Measurements from ENCODE around the gene EMILIN2.
"Not testable (repeated sequence)": the region's sequence is repeated elsewhere in the genome, so short reads cannot be mapped to it uniquely, and the experiment has no call there.

Gene EMILIN2

DNA sequence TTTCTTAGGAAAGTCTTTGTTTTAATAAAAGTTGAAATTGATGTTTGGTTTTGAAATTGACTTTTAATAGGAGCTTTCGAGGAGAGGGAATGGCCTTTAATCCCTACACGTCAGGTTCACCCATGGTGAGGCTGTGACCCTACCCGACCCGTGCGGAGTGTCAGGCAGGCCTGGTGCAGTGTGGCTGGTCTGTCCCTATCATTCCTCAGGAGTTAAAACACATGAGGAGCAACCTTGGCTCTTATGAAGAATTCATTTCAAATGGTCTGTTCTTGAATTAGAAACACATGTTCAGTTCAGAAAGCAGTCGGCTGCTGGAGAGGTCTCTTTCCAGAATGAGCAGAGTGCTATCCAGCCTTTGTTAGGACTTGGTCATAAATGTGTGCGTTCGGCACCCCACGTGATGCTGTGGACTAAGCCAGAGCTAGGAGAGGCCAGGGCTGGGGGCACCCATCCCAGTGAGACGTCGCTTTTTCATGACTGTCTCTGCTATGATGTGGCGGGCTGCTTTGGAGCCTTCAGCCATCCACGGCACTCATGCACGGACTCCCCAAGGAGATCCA is 54.7 kb downstream of the EMILIN2 start:
- DNase-seq: no peak

DNA sequence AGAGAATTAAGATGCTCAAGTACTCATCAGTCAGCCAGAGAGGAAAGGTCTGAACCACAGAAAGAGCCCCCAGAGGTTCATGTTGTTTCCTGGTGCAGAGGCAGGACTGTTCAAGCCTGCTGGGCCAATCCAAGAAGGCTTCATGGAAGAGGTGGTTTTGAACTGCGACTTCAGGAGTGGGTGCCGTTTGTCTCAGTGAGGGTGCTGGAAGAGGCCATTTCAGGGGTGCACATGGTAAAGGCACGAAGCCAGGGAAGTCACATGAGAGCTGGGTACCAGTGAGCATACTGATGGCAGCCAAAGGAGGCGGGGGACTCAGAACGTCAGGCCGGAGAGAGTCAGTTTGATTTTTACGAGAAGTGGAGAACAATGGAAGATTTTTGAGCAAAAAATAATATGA is 55.5 kb downstream of the EMILIN2 start:
- no peak for DNase-seq

DNA sequence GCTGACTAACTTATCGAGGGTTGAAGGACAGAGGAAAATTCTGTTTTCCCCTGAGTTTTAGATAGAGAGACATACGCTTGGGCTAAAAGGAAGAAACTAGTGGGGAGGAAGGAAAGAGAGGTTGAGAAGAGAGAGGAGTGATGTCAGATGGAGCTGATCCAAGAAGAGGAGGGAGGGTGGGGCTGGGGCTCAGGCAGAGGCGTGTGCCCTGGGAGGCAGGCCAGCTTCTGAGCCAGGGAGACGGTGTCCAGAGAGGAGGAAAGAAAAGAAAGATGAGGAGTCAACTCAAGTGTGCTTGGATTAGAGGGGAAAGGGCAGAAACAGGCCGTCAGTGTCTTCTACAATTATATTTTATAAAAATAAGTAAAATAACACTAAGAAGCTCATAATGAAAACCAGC is 56.2 kb downstream of the EMILIN2 start:
- no peak for DNase-seq

DNA sequence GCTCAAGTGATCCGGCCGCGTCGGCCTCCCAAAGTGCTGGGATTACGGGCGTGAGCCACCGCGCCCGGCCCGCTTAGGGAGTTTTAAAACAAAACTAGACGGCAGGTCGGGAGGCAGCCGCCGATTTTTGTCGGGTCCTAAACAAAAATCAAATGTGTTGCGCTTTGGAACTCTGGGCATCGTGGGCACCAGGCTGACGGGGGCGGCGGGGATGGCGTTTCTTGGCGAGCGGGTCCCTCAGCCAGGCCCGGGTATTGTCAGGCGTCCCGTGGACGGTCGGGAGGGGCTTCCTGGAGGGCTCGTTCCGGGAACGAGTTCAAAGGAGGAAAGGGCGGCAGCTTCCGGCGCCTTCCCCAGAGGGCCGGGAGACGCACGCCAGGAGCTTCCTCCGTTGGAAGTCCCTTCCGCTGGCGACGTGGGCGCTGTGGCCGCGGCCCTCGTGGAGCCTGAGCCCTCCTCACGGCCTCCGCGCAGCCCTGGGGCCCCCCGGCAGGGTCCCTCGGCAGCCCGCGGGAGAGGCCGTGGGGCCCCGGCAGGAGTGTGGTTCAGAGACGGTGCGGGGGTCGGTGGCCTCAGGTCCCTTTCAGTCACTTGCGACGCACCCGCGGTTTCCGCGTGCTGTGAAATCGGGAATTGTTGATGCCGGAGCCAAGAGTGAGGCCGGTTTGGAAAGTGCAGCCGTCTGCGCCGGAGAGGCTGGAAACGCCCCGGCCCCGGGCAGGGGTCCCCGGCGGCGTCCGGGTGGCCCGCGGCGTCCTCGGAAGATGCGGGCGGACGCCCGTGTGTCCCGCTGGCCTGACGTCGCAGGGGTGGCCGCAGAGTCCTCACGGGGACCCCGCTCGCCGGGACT is 59.3 kb downstream of the EMILIN2 start:
- DNase-seq: no peak

- peak; percentile 93 for DNase-seq
These were observed 60.1 kb downstream of the EMILIN2 start for GRCh38 chr18:2906704-2907549.

DNA sequence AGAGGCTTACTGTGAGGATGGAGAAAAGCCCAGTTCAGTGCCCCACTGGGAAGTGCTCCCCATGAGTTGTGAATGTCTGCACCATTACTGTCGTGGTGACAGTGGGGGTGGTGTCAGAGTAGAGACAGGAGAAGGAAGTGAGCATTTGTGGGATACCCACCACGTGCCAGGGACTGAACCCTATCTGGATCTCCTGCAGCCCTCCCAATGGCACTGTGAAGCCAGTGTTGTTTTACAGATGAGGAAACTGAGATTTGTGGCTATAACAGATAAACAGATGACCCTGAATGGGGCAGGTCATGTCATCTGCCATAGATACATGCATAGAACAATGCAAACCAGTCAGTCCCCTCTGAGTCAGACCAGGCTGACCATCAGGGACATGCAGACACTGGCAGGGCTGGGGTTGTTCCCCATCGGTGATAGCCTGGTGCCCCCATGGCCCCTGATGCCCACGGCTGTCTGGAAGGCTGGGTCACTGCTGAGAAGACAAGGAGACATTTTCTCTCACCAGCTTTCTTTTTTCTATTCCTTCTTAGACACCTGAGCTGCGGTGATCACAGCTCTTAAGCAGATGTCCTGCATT is 60.8 kb downstream of the EMILIN2 start:
- DNase-seq: no peak

DNA sequence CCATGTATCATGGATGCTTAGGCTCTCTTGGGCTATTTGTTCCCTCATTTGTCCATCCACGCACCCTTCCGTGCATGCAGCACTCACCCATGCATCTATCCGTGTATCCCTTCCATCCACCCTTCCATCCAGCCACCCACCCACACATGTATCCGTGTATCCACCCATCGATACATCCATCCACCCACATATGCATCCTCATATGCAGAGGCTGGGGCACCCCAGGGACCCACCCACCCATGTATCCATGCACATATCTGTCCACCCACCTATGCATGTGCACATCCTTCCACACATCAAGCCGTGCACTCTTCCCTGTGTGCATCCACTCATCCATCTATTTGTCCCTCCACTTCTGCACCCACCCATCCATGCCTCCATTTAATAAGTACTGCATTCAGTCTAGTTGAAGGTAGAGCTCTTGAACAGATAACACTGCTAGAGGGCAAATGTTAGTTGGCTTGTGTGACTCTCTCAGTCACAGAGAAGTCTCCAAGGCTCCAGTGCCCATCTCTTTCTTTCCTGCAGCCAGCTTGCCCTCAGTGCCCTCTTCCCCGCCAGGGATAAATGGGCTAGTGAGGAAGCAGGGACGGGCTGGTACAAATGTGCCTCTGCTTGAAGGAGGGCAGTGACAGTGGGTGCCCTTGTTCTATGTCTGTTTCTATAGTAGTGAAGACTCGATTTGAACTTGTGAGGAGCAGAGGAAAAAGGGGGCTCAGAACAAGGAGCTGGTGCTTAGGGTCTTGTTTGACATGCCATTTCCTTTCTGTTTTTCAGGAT is 61.5 kb downstream of the EMILIN2 start:
- DNase-seq: no peak

GRCh38 chr18:2908946-2909335 is 62.1 kb downstream of the EMILIN2 start:
- no peak for DNase-seq

DNA sequence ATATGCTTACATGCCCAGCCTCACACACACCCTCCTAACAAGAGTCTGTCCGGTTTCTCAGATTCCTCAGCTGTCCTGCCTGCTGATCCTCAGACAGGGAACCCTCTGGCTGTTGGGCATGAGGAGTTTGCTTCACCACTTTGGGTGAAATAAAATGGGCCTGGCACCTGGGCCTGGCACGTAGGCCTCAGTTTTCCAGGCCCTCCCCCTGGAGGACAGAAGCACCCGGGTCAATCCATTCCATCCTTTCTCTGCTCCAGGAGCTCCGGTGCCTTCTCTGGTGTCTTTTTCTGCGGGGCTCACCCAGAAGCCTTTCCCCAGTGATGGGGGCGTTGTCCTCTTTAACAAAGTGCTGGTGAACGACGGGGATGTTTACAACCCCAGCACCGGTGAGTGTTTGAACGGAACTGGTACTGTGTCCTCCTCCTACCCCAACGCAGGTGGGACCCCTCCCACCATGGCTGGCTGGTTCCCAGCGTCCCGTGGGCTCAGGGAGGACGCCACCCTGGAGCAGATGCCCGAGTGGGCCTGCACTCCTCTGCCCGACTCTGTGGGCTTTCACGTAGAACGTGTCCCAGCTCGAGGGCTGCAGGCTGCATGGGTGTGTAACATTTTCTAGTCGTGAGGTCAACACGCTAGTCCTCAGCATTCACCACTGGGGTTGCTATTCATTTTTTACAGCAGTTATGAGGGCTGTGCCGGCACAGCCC is 62.8 kb downstream of the EMILIN2 start:
- no peak for DNase-seq

DNA sequence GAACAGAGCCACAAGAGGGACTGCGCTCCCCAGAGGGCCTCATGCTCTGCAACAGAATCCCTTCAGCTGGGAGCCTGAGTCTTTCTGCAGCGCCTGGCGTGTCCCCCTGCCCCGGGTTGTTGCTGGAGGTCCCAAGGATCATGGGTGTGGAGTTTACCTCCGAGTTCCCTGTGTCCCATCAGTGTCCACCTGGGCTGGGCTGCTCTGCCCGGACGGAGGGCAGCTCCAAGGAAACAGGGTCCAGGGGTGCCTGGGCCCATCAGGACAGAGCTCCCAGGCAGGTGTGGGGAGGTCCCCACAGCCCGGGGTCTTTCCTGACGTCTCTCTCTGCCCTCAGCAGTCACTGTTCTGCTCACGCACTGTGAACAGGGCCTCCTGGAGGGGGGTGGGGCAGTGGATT is 63.5 kb downstream of the EMILIN2 start:
- DNase-seq: no peak

DNA sequence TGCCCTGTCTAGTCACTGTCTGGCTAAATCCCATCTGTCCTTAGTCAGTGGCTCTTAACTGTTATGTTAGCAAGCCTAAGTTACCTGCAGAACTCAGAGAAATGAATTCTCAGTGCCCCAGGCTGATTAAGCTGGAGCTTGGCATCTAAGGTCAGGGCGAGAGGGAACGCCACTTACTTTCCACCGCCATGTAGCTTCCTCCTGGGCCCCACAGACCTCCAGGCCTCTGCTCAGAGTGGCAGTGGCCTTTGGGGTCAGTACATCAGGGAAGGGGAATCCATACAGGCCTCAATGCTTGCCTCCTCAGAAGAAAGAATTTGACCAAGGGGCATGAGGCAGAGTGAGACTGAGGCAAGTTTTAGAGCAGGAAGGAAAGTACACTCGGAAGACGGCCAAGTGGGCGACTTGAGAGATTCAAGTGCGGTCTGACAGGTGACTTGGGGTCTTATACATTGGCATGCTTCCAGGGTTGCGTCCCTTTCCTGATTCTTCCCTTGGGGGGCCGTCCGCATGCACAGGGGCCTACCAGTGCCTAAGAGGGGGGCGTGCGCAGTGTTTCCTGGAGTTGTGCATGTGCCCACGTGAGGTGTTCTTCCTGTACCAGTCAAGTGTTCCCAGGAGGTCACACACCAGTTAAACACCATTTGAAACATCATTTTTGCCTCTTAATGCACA is 64.1 kb downstream of the EMILIN2 start:
- DNase-seq: no peak

DNA sequence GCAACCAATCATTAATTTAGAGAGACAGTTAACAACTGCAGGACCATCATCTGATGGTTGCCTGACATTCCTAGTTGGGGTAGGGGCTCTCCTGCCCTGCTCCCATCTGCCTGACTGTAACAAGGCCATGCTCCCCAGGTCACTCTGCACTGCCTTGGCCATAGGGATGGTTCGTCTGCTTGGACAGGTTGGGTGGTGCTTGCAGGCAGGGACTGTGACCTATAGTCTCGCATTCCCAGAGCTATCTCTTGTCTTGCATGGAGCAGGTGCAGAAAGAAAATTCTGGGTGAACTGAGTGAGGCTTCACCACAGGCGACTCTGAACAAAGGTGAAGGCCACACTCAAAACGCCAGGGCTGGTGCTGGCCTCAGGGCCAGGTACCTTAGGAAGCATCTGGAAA is 64.7 kb downstream of the EMILIN2 start:
- no peak for DNase-seq

DNA sequence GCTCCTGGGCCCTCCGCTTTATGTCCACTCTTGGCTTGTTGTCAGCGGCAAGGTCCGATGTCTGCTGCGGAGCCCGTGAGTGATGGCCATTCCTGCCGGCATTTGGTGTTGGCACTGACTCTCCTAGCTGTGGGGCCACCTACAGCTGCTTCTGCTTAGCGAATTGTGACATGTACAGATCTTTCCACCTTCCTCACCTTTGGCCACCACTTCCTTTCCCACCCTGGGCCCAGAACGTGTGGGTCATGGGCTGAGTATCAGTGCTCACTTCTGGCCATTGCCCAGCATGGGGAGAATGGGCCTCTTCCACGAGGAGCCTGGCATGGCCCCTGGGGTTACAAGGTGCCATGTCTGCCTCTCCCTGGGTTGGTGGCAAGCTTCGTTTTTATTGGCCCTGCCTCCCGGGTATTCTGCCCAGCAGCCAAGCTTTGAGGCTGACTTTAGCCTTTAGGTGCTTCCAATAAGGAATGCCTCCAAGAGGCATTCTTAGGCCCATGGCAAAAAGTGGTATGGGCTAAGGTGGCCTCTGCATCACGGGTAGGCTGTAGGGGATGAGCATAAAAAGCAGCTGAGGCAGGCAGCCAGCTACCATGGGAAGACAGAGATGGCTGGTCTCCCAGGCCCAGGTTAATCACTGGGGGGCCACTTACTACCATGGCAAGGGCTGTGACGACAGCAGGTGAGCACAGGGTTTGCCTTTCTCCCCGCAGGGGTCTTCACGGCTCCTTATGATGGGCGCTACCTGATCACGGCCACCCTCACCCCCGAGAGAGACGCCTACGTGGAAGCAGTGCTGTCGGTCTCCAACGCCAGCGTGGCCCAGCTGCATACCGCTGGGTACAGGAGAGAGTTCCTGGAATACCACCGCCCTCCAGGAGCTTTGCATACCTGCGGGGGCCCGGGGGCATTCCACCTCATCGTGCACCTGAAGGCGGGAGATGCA is 65.8 kb downstream of the EMILIN2 start:
- no peak for DNase-seq

DNA sequence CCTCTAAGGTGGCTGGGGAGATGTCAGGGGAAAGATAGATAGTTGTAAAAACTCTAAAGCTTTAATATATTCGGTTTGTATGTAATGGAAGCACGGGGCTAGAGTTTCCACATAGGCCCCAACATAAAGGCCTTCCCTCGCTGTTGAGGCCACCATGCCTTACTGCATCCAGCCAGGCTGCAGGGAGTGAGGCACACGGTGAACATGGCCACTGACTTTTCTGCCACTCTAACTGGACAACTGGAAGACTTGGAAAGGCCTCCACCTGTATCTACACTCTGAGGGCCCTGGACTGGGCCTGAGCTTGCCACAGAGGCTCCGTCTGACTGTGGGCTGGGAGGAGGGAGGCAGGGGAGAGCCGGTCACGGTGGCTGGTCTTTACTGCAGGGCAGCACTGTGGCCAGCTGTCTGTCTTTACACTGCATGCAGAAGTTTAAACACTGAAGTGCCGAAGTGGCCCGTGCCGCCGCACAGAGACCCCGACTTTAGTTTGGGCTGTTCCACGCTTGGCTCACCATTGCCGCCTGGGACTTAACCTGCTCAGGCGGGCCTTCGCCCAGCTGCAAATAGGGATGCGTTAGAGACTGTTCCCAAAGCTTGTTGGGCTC is 66.7 kb downstream of the EMILIN2 start:
- DNase-seq: no peak

- no peak for DNase-seq
These were observed 67.5 kb downstream of the EMILIN2 start for GRCh38 chr18:2914185-2914880.

- DNase-seq: no peak
These were observed 68.1 kb downstream of the EMILIN2 start for GRCh38 chr18:2914881-2915240.

DNA sequence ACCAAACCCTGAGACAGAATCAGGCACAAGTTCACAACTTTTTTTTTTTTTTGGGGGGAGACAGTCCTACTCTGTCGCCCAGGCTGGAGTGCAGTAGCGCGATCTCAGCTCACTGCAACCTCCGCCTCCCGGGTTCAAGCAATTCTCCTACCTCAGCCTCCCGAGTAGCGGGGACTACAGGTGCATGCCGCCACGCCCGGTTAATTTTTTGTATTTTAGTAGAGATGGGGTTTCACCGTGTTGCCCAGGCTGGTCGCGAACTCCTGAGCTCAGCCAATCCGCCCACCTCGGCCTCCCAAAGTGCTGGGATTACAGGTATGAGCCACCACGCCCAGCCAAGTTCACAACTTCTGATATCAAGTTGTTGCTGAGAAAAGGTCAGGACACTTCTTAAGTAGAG is 68.7 kb downstream of the EMILIN2 start:
- DNase-seq: not testable (repeated sequence)

DNA sequence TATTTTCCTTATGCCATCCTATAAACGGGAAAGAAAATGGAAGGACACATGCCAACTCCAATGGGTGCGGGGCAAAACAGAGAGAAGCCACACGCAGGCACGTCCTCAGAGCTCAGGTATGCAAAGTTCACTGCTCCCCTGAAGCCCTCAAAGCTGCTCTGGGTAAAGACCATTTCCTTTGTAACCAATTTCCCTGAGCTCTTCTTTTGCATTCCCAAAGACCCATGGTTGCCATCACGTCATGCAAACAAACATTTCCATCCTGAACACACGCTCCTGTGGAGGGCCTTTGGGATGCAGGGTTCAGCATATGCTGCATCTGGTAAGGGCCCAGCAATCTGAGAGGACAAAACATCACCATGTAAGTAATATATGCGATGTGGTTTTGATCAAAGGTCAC is 69.4 kb downstream of the EMILIN2 start:
- DNase-seq: no peak

Data from 8988T (cell line).